ENCODE measurements around the gene OR3A2. TPM values are rescaled to one million over a fixed set of nuclear protein-coding genes. Genes with fewer than 3 reads are reported as not detected.

The OR3A2 gene
- total RNA-seq (2016; rRNA removed; fragmentation: Illumina TruSeq; extraction: Trizol) (not detected in 2 replicates), polyA plus RNA-seq (2011; rRNA removed) (not detected in 2 replicates), polyA minus RNA-seq (2011; rRNA and poly(A)+ RNA removed; ENCODE audit: low replicate concordance) (not detected in 2 replicates), Bru-seq, nascent RNA (not detected), BruChase-seq, experiment 1, labeled RNA remaining after a 6-hour chase (not detected), BruChase-seq, experiment 2, labeled RNA remaining after a 2-hour chase (not detected)
- total RNA-seq (2016; cell fraction: cytosol; rRNA removed; fragmentation: Illumina TruSeq; extraction: Trizol; ENCODE audit: low read depth): not detected in 2 replicates
- total RNA-seq (2016; cell fraction: insoluble cytoplasmic fraction; rRNA removed; fragmentation: Illumina TruSeq; extraction: Trizol): not detected in 2 replicates
- total RNA-seq (2016; cell fraction: membrane; rRNA removed; fragmentation: Illumina TruSeq; extraction: Trizol): not detected in 2 replicates
- total RNA-seq (2016; cell fraction: nucleus; rRNA removed; fragmentation: Illumina TruSeq; extraction: Trizol): not detected in 2 replicates
- not detected in 2 replicates for polyA plus RNA-seq (2011; cell fraction: cytosol; rRNA removed)
- not detected in 2 replicates for polyA plus RNA-seq (2011; cell fraction: nucleus; rRNA removed)
- not detected in 2 replicates for polyA plus RNA-seq (2012)
- polyA plus RNA-seq (2016; cell fraction: cytosol; fragmentation: Illumina TruSeq; extraction: Trizol; ENCODE audit: low read depth): not detected in 2 replicates
- polyA plus RNA-seq (2016; cell fraction: insoluble cytoplasmic fraction; fragmentation: Illumina TruSeq; extraction: Trizol; ENCODE audit: low read depth): not detected in 2 replicates
- not detected in 2 replicates for polyA plus RNA-seq (2016; cell fraction: membrane; fragmentation: Illumina TruSeq; extraction: Trizol; ENCODE audit: low read depth)
- polyA plus RNA-seq (2016; cell fraction: nucleus; fragmentation: Illumina TruSeq; extraction: Trizol; ENCODE audit: insufficient read depth, low read depth): not detected in 2 replicates
- polyA minus RNA-seq (2011; cell fraction: cytosol; rRNA and poly(A)+ RNA removed): not detected in 2 replicates
- polyA minus RNA-seq (2011; cell fraction: nucleus; rRNA and poly(A)+ RNA removed): not detected in 2 replicates
- long read RNA-seq, experiment 1: 0 reads
- long read RNA-seq, experiment 2: 0 reads

DNA sequence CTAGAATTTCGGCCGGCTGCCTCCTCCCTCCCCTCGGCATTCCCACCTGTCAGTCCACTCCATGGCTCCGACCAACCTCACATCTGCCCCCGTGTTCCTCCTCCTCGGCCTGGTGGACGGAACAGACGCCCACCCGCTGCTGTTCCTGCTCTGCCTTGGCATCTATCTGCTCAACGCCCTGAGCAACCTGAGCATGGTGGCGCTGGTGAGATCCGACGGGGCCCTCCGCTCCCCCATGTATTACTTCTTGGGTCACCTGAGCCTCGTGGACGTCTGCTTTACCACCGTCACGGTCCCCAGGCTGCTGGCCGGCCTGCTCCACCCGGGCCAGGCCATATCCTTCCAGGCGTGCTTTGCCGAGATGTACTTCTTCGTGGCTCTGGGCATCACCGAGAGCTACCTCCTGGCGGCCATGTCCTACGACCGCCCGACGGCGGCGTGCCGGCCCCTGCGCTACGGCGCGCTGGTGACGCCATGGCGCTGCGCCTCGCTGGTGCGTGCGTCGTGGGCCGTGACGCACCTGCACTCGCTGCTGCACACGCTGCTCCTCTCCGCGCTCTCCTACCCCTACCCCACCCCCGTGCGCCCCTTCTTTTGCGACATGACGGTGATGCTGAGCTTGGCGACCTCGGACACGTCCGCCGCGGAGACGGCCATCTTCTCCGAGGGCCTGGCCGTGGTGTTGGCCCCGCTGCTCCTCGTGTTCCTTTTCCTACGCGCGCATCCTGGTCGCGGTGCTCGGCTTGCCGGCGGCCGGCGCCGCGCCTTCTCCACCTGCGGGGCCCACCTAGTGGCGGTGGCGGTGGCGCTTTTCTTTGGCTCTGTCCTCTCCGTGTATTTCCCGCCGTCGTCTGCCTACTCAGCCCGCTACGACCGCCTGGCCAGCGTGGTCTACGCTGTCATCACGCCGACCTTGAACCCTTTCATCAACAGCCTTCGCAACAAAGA, at the start of gene OR3A2:
Gene OR3A2 (minus strand): TSS at position 440 of the 948 bp plus-strand sequence.
- no peak within 1 kb of the TSS for H2AFZ ChIP-seq (ENCODE audit: low read length)
- 80% methylated on average over 91 of the region's 92 CpGs for WGBS (ENCODE audit: low lambda C conversion rate)
- CTCF ChIA-PET (ENCODE audit: low intra/inter-chr PET ratio, low total read pairs): no interaction called here
- no peaks in the 10 kb centered on the region for H3K36me3 ChIP-seq (replicated peaks in 1 of 2; ENCODE audit: control insufficient read depth in 1 of 2, insufficient read depth in 2 of 2, low read length in 2 of 2)
- no peaks in the 10 kb centered on the region for H3K79me2 ChIP-seq (ENCODE audit: insufficient read depth, low read length)
- intact Hi-C loops (cut with micrococcal nuclease; ENCODE audit: unreplicated experiment) (no loop called here), in situ Hi-C loops (cut with HindIII; ENCODE audit: extremely low pct_ligation_motif_present, low pct_unique_long_range_greater_than_20kb) (no loop called here)
- POLR2A ChIA-PET: no interaction called here
- no peaks in the 10 kb centered on the region for H3K4me1 ChIP-seq (ENCODE audit: insufficient read depth, low read length)
- TF ChIP-seq, protein P1, sequence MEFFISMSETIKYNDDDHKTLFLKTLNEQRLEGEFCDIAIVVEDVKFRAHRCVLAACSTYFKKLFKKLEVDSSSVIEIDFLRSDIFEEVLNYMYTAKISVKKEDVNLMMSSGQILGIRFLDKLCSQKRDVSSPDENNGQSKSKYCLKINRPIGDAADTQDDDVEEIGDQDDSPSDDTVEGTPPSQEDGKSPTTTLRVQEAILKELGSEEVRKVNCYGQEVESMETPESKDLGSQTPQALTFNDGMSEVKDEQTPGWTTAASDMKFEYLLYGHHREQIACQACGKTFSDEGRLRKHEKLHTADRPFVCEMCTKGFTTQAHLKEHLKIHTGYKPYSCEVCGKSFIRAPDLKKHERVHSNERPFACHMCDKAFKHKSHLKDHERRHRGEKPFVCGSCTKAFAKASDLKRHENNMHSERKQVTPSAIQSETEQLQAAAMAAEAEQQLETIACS (CRISPR knock-in tag; IDR thresholded peaks at IDR 0.05): no peak
- no peak within 1 kb of the TSS for H3K4me2 ChIP-seq (ENCODE audit: low read depth, low read length)
- H4K20me1 ChIP-seq (ENCODE audit: insufficient read depth, low read length): no peaks in the 10 kb centered on the region
- H3K27me3 ChIP-seq (ENCODE audit: control insufficient read depth in 1 of 2, insufficient read depth in 2 of 2, low read length in 2 of 2): peaks cover 0 to 14% of the 10 kb centered on the region in 2 experiments; a peak in 2 of 5 replicates
- H3K4me3 ChIP-seq (replicated peaks in 1 of 3; ENCODE audit: insufficient read depth in 1 of 3, low read depth in 2 of 3, low read length in 3 of 3): no peak within 1 kb of the TSS
- no peak within 1 kb of the TSS for H3K27ac ChIP-seq (ENCODE audit: extremely low read length, insufficient read depth, low read length)
- FAIRE-seq (no peak), ATAC-seq (no peak), DNase-seq (ENCODE audit: low spot score) (no peak)
- no peaks in the 10 kb centered on the region for H3K9me3 ChIP-seq (ENCODE audit: low read length)
- H3K9ac ChIP-seq (ENCODE audit: insufficient read depth, low read depth, low read length): no peak within 1 kb of the TSS
- BruUV-seq (replicated peaks): no TSS peak
